WTC11 (cell line): ENCODE results near the gene ACYP2. TPM values are rescaled to one million over a fixed set of nuclear protein-coding genes. Genes with fewer than 3 reads are reported as not detected.

Source experiments
- ATAC-seq: fragments of 200-7000 bp; cut with Tn5 transposase; 2 replicates; pipeline ENCODE4 v1.10.0; 2021; ENCODE audit warnings: mild to moderate bottlenecking, moderate library complexity
- CTCF ChIA-PET: fragments of 300-600 bp; sonication (Branson Sonifier 250); formaldehyde crosslinking; loops from one replicate; lab custom pipeline; 2021; ENCODE audit warnings: antibody characterized with exemption; lab: Charles Lee
- POLR2A ChIA-PET: fragments of 350-600 bp; sonication (Branson Sonifier 250); formaldehyde crosslinking; loops from one replicate; lab custom pipeline; 2021; ENCODE audit warnings: antibody characterized with exemption; lab: Charles Lee
- DNase-seq: peaks from one replicate; pipeline ENCODE4 v3.0.0; 2021; ENCODE audit warnings: low spot score
- H3K27ac Mint-ChIP-seq: 2 replicates; pipeline ENCODE4 v1.8.0; 2021; ENCODE audit warnings: mixed read lengths
- H3K27me3 Mint-ChIP-seq: 2 replicates; pipeline ENCODE4 v1.8.0; 2021; ENCODE audit warnings: low read depth, mild to moderate bottlenecking, moderate library complexity, mixed read lengths
- H3K36me3 Mint-ChIP-seq: 2 replicates; pipeline ENCODE4 v1.8.0; 2021; ENCODE audit warnings: mixed read lengths
- H3K4me1 Mint-ChIP-seq: 2 replicates; pipeline ENCODE4 v1.8.0; 2022; ENCODE audit warnings: mixed read lengths
- H3K4me3 Mint-ChIP-seq: 2 replicates; pipeline ENCODE4 v1.8.0; 2021; ENCODE audit warnings: mild to moderate bottlenecking, moderate library complexity, mixed read lengths
- H3K9me3 Mint-ChIP-seq: 2 replicates; pipeline ENCODE4 v1.8.0; 2021; ENCODE audit warnings: mixed read lengths
- AR ChIP-seq: fragments of 250-450 bp; sonication (Bioruptor Pico); IDR thresholded peaks from 2 replicates; pipeline ENCODE4 v1.9.0; 2021; ENCODE audit warnings: mild to moderate bottlenecking
- E2F4 ChIP-seq: sonication (generic); formaldehyde crosslinking; IDR thresholded peaks from 2 replicates; pipeline ENCODE4 v1.8.1; 2022; ENCODE audit warnings: low read depth, mild to moderate bottlenecking, moderate library complexity, missing genetic modification reagents, borderline replicate concordance
- FOXP4 ChIP-seq: sonication (generic); formaldehyde crosslinking; IDR thresholded peaks from 2 replicates; pipeline ENCODE4 v1.8.0; 2022; ENCODE audit warnings: mild to moderate bottlenecking, missing genetic modification reagents
- NFATC4 ChIP-seq: fragments of 250-450 bp; sonication (Bioruptor Pico); IDR thresholded peaks from 2 replicates; pipeline ENCODE4 v1.9.0; 2021; ENCODE audit warnings: mild to moderate bottlenecking
- TCF7 ChIP-seq: sonication (generic); formaldehyde crosslinking; IDR thresholded peaks from 2 replicates; pipeline ENCODE4 v1.8.0; 2022; ENCODE audit warnings: mild to moderate bottlenecking, low read depth, missing genetic modification reagents, moderate library complexity
- TEAD4 ChIP-seq: sonication (generic); formaldehyde crosslinking; IDR thresholded peaks from 2 replicates; pipeline ENCODE4 v1.8.0; 2022; ENCODE audit warnings: mild to moderate bottlenecking, missing genetic modification reagents
- ZBTB21 ChIP-seq: sonication (generic); formaldehyde crosslinking; IDR thresholded peaks from 2 replicates; pipeline ENCODE4 v1.8.1; 2023; ENCODE audit warnings: mild to moderate bottlenecking, missing genetic modification reagents, borderline replicate concordance
- ZNF219 ChIP-seq: sonication (generic); formaldehyde crosslinking; IDR thresholded peaks from 2 replicates; pipeline ENCODE4 v1.8.0; 2023; ENCODE audit warnings: missing genetic modification reagents, mild to moderate bottlenecking, borderline replicate concordance
- ZNF263 ChIP-seq: sonication (generic); formaldehyde crosslinking; IDR thresholded peaks from 2 replicates; pipeline ENCODE4 v1.8.1; 2022; ENCODE audit warnings: low read depth, mild to moderate bottlenecking, moderate library complexity, missing genetic modification reagents
- total RNA-seq: library from RNA; stranded (reverse); gene quantifications from 3 replicates; pipeline ENCODE4 v1.2.3, GENCODE V29; 2021
- TF ChIP-seq, protein P1 (sequence below): sonication (generic); formaldehyde crosslinking; IDR thresholded peaks from 2 replicates; pipeline ENCODE4 v1.8.1; 2023; ENCODE audit warnings: mild to moderate bottlenecking, missing genetic modification reagents
- TF ChIP-seq, protein P2 (sequence below): sonication (generic); formaldehyde crosslinking; IDR thresholded peaks from 2 replicates; pipeline ENCODE4 v1.8.0; 2022; ENCODE audit warnings: mild to moderate bottlenecking, missing genetic modification reagents
- TF ChIP-seq, protein P3 (sequence below): fragments of 200-600 bp; IDR thresholded peaks from 2 replicates; pipeline ENCODE4 v1.8.0; 2022; ENCODE audit warnings: antibody characterized with exemption
- TF ChIP-seq, protein P4 (sequence below): fragments of 250-450 bp; sonication (Bioruptor Pico); conservative IDR thresholded peaks from 2 replicates; pipeline ENCODE4 v1.9.0; 2021; ENCODE audit warnings: mild to moderate bottlenecking
- TF ChIP-seq, protein P5 (sequence below): sonication (generic); formaldehyde crosslinking; IDR thresholded peaks from 2 replicates; pipeline ENCODE4 v1.8.1; 2023; ENCODE audit warnings: mild to moderate bottlenecking, missing genetic modification reagents, moderate library complexity

ACYP2 gene
- total RNA-seq, 1 experiment from 2014 or later: 4.4 TPM

DNA sequence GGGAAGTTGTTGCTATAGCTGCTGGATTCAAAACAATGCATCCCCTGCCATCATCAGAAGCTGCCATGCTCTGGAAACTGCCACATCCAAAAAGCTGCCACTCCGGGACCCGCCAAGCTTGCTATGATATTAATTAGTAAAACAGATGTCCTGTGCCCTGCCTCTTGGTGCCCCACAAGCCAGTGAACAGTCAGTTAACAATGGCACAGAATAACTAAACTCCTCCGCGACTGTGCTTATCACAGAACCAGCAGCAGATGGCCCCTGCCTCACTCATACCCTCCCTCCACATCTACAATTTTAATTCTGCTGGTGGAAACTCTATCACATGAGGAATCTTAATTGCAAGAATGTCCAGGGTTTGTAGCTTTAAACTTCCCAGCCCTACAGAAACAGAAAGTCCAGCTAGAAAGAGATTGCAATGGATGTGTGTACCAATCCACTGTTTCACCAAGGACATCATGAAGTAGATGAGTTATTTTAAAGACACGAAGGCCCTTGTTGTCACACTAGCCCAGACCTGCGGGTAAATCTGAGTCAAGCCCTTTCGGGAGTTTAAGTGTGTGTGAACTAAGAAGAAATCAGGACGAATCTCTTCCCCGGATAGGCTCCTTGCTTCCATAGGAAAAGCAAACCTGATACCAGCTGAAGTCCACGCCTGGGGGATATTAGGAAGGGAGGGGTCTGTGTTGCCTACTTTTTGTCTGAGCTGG, 7.4 kb upstream of the ACYP2 start:
- ChIA-PET CTCF (interaction anchor here (0.9 to 2.6 kb wide), 10 partner anchors 29 to 730 kb away, joined by 3 to 29 read pairs (median 12); no protein-coding TSS in a partner anchor), POLR2A (no interaction called here)
- Mint-ChIP-seq H3K9me3 (no peaks in the 10 kb centered on the region), H3K27me3 (no peaks in the 10 kb centered on the region), H3K27ac (no peak overlapping the region), H3K36me3 (no peaks in the 10 kb centered on the region), H3K4me1 (peaks cover 8% of the 10 kb centered on the region), H3K4me3 (no peak overlapping the region)
- ATAC-seq: no peak
- no peak for DNase-seq
- no peak for TF ChIP-seq NFATC4 (CRISPR knock-in tag)
- TF ChIP-seq FOXP4: no peak
- TF ChIP-seq, protein P1, sequence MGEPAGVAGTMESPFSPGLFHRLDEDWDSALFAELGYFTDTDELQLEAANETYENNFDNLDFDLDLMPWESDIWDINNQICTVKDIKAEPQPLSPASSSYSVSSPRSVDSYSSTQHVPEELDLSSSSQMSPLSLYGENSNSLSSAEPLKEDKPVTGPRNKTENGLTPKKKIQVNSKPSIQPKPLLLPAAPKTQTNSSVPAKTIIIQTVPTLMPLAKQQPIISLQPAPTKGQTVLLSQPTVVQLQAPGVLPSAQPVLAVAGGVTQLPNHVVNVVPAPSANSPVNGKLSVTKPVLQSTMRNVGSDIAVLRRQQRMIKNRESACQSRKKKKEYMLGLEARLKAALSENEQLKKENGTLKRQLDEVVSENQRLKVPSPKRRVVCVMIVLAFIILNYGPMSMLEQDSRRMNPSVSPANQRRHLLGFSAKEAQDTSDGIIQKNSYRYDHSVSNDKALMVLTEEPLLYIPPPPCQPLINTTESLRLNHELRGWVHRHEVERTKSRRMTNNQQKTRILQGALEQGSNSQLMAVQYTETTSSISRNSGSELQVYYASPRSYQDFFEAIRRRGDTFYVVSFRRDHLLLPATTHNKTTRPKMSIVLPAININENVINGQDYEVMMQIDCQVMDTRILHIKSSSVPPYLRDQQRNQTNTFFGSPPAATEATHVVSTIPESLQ: no peak
- TF ChIP-seq, protein P2, sequence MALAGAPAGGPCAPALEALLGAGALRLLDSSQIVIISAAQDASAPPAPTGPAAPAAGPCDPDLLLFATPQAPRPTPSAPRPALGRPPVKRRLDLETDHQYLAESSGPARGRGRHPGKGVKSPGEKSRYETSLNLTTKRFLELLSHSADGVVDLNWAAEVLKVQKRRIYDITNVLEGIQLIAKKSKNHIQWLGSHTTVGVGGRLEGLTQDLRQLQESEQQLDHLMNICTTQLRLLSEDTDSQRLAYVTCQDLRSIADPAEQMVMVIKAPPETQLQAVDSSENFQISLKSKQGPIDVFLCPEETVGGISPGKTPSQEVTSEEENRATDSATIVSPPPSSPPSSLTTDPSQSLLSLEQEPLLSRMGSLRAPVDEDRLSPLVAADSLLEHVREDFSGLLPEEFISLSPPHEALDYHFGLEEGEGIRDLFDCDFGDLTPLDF (CRISPR knock-in tag): no peak
- TF ChIP-seq, protein P3, sequence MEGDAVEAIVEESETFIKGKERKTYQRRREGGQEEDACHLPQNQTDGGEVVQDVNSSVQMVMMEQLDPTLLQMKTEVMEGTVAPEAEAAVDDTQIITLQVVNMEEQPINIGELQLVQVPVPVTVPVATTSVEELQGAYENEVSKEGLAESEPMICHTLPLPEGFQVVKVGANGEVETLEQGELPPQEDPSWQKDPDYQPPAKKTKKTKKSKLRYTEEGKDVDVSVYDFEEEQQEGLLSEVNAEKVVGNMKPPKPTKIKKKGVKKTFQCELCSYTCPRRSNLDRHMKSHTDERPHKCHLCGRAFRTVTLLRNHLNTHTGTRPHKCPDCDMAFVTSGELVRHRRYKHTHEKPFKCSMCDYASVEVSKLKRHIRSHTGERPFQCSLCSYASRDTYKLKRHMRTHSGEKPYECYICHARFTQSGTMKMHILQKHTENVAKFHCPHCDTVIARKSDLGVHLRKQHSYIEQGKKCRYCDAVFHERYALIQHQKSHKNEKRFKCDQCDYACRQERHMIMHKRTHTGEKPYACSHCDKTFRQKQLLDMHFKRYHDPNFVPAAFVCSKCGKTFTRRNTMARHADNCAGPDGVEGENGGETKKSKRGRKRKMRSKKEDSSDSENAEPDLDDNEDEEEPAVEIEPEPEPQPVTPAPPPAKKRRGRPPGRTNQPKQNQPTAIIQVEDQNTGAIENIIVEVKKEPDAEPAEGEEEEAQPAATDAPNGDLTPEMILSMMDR: no peak
- no peak for TF ChIP-seq E2F4
- no peak for TF ChIP-seq ZNF219 (CRISPR knock-in tag)
- no peak for TF ChIP-seq ZNF263

DNA sequence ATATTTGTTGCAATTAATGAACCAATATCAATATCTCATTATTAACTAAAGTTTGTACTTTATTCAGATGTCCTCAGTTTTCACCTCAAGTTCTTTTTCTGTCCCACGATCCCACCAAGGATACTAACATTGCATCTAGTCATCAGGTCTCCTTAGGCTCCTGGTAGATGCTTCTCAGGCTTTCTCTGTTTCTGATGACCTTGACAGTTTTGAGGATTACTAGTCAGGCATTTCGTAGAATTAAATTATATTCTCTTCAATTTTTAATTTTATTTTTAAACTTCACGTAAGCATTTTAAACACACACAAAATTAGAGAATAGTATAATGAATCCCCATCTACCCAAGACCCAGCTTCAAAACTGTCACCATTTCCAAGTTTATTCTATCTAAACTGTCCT, 5.6 kb upstream of the ACYP2 start:
- TF ChIP-seq, protein P4, sequence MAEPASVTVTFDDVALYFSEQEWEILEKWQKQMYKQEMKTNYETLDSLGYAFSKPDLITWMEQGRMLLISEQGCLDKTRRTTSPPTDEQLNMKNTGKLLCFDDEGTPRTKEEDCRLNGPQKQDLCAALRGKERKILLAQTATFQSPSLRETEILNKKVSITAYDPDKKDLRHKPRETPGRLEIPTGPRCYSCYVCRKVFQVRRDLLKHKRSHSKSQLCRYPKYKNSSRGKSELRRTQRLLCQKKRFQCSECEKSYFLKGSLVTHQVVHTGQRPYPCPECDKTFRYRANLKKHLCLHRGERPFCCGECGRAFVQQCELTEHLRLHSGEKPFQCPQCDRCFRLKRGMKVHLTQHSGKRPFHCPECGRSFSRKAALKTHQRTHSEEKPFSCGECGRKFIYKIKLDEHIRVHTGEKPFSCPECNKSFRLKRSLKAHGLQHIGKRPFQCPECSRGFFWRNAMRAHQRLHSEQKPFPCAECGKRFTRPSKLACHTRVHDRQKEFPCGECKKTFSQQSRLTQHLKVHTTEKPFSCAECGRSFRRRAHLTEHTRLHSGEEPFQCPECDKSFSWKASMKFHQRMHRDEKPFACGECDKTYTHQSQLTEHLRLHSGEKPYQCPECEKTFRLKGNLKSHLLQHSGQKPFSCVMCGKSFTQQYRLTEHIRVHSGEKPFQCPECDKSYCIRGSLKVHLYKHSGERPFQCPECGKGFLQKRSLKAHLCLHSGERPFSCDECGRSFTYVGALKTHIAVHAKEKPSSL (CRISPR knock-in tag): no peak
- TF ChIP-seq, protein P3: no peak
- TF ChIP-seq TEAD4 (CRISPR knock-in tag): no peak
- TF ChIP-seq TCF7 (CRISPR knock-in tag): no peak
- TF ChIP-seq ZBTB21 (CRISPR knock-in tag): no peak
- TF ChIP-seq, protein P5, sequence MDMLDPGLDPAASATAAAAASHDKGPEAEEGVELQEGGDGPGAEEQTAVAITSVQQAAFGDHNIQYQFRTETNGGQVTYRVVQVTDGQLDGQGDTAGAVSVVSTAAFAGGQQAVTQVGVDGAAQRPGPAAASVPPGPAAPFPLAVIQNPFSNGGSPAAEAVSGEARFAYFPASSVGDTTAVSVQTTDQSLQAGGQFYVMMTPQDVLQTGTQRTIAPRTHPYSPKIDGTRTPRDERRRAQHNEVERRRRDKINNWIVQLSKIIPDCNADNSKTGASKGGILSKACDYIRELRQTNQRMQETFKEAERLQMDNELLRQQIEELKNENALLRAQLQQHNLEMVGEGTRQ (CRISPR knock-in tag): no peak
- no peak for TF ChIP-seq AR (CRISPR knock-in tag)
- TF ChIP-seq, all 79 proteins: peak for 0
- Mint-ChIP-seq H3K27me3 (no peaks in the 10 kb centered on the region; the same call in 1 of the 2 replicates), H3K4me1 (peaks cover 9% of the 10 kb centered on the region), H3K9me3 (no peaks in the 10 kb centered on the region; the same call in 1 of the 2 replicates), H3K36me3 (no peaks in the 10 kb centered on the region), H3K4me3 (no peak overlapping the region), H3K27ac (no peak overlapping the region)
- ChIA-PET POLR2A (no interaction called here), CTCF (interaction anchor here (0.9 kb wide), 1 partner anchor 595 kb away, joined by 3 read pairs; no protein-coding TSS in a partner anchor)
- ATAC-seq (no peak), DNase-seq (no peak)
